Kidney (tissue), 14 donors: ENCODE data around the gene OR2A25. TPM values are rescaled to one million over a fixed set of nuclear protein-coding genes. Genes with fewer than 3 reads are reported as not detected.

Experiments
- DNase-seq, 5 donors: peaks; one replicate each; pipeline ENCODE4 v3.0.0-alpha.2; 2013 to 2020
- FAIRE-seq: peaks from 2 replicates; lab custom pipeline; 2012; peaks lifted over from hg19 to GRCh38; lab: Jason Lieb, UNC
- H3K27ac ChIP-seq, 2 donors: one replicate each; pipeline ENCODE4 v1.7.0; 2013; ENCODE audit warnings: low read depth in 2 of 2, low read length in 2 of 2, inconsistent platforms in 1 of 2
- H3K27me3 ChIP-seq: one replicate; pipeline ENCODE4 v1.7.1; 2013; ENCODE audit warnings: low read length, inconsistent platforms; ENCODE audit not compliant: control insufficient read depth, insufficient read depth
- H3K36me3 ChIP-seq, 3 donors: one replicate each; pipeline versions ENCODE4 v1.7.0 to v1.7.1; 2013; ENCODE audit warnings: low read length in 3 of 3, control low read depth in 1 of 3, inconsistent platforms in 1 of 3; ENCODE audit not compliant: insufficient read depth in 3 of 3, control insufficient read depth in 2 of 3
- H3K4me1 ChIP-seq, 3 donors: one replicate each; pipeline versions ENCODE4 v1.7.0 to v1.7.1; 2013; ENCODE audit warnings: low read length in 3 of 3, inconsistent platforms in 1 of 3, low read depth in 1 of 3; ENCODE audit not compliant: control insufficient read depth in 2 of 3, insufficient read depth in 2 of 3
- H3K4me3 ChIP-seq, 3 donors: one replicate each; pipeline versions ENCODE4 v1.7.0 to v1.8.1; 2013; ENCODE audit warnings: low read length in 3 of 3, control low read depth in 1 of 3, inconsistent platforms in 1 of 3
- H3K9ac ChIP-seq, 3 donors: one replicate each; pipeline versions ENCODE4 v1.7.0 to v1.7.1; 2013; ENCODE audit warnings: low read length in 3 of 3, control low read depth in 1 of 3, inconsistent platforms in 1 of 3
- H3K9me3 ChIP-seq, 3 donors: one replicate each; pipeline versions ENCODE4 v1.7.0 to v1.7.1; 2013; ENCODE audit warnings: low read length in 3 of 3, control low read depth in 1 of 3, inconsistent platforms in 1 of 3; ENCODE audit not compliant: control insufficient read depth in 2 of 3, insufficient read depth in 1 of 3
- CTCF ChIP-seq: IDR thresholded peaks from 3 replicates; pipeline ENCODE4 v1.5.1; 2012; ENCODE audit warnings: mild to moderate bottlenecking, moderate library complexity, borderline replicate concordance; ENCODE audit not compliant: insufficient read depth; ENCODE audit errors: extremely low read depth
- intact Hi-C: fragments of 100-400 bp; cut with DNase I; formaldehyde crosslinking; loops from one replicate; pipeline ENCODE4 v1.11.1; 2022
- polyA plus RNA-seq: library from polyadenylated mRNA; stranded (reverse); fragments of 350-450 nt; fragmentation: Illumina TruSeq; extraction: RNeasy Lipid Tissue Mini Kit (QIAGEN cat#74804); gene quantifications from one replicate; pipeline ENCODE4 v1.2.3, GENCODE V29; 2014; ENCODE audit warnings: low read depth, low replicate concordance; ENCODE audit not compliant: insufficient read depth
- total RNA-seq: library from RNA; stranded (reverse); fragmentation: NEBNext Ultra II Directional; extraction: Animal tissue kit (Norgen Biotek cat#: 25700); gene quantifications from one replicate; pipeline ENCODE4 v1.2.1, GENCODE V29; 2021
- donor health status: control.
- donor health status: control.
- donor health status: control.
- donor health status: control.
- donor health status: control.
- donor health status: DM: yes; HTN: yes; CAD: no.
- donor health status: Normal renal cell carcinoma (clear cell type).

OR2A25 gene
- total and polyA plus RNA-seq, 2 donors from 2014 or later, result not detected

DNA sequence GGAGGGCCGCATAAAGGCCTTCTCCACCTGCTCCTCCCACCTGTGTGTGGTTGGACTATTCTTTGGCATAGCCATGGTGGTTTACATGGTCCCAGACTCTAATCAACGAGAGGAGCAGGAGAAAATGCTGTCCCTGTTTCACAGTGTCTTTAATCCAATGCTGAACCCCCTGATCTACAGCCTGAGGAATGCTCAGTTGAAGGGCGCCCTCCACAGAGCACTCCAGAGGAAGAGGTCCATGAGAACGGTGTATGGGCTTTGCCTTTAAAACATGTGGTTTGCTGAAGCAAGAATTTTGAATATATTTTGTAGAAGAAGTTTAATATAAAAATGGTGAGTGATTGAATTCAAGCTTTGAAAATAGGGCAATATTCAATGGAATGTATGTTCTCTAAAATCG, 40.7 kb downstream of the OR2A25 start:
- no peak for TF ChIP-seq CTCF
- no peak for DNase-seq
- H3K9ac ChIP-seq, result no peak overlapping the region
- no peak overlapping the region for H3K4me3 ChIP-seq
- H3K36me3 ChIP-seq, result no peaks in the 10 kb centered on the region
- FAIRE-seq, result no peak
- intact Hi-C loops, result no loop called here
- H3K9me3 ChIP-seq, result no peaks in the 10 kb centered on the region
- H3K27ac ChIP-seq, result no peak overlapping the region
- no peaks in the 10 kb centered on the region for H3K4me1 ChIP-seq
- no peaks in the 10 kb centered on the region for H3K27me3 ChIP-seq

GRCh38 chr7:144113651-144114050, 44.0 kb downstream of the OR2A25 start:
- Histone ChIP-seq H3K4me1 (no peaks in the 10 kb centered on the region), H3K9ac (no peak overlapping the region), H3K4me3 (no peak overlapping the region), H3K36me3 (no peaks in the 10 kb centered on the region), H3K27me3 (no peaks in the 10 kb centered on the region), H3K27ac (no peak overlapping the region), H3K9me3 (no peaks in the 10 kb centered on the region)
- no peak for FAIRE-seq
- intact Hi-C loops, result no loop called here
- TF ChIP-seq CTCF, result no peak
- no peak for DNase-seq

DNA sequence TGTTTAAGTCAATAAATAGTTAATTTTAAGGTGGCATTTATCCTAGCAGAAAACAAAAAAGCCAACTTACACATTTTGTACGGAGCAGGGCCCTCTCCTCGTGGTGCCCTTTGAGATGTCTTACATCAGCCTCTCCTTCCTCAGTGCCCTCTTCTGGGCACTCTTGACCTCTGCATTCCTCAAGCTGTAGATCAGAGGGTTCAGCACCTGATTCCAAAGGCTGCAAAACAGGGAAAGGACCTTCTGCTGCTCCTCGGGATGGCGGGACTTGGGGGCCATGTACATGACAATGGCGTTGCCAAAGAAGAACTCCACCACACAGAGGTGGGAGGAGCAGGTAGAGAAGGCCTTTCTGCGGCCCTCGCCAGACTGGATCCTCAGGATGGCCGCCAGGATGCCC, 48.7 kb downstream of the OR2A25 start:
- Histone ChIP-seq H3K36me3 (no peaks in the 10 kb centered on the region), H3K4me1 (no peaks in the 10 kb centered on the region), H3K27ac (no peak overlapping the region), H3K27me3 (no peaks in the 10 kb centered on the region), H3K4me3 (no peak overlapping the region), H3K9me3 (no peaks in the 10 kb centered on the region), H3K9ac (no peak overlapping the region)
- no peak for FAIRE-seq
- intact Hi-C loops, result no loop called here
- DNase-seq, result no peak
- no peak for TF ChIP-seq CTCF

GRCh38 chr7:144122876-144123275, 53.3 kb downstream of the OR2A25 start, which contains the start of gene OR2A14:
Gene OR2A14 (plus strand): TSS chr7:144123176. CDS start chr7:144129113, 5,937 bp downstream.
- no peaks in the 10 kb centered on the region for H3K36me3 ChIP-seq
- H3K9ac ChIP-seq, result no peak within 1 kb of the TSS
- no peak within 1 kb of the TSS for H3K27ac ChIP-seq
- H3K4me3 ChIP-seq, result no peak within 1 kb of the TSS
- no peaks in the 10 kb centered on the region for H3K9me3 ChIP-seq
- no peaks in the 10 kb centered on the region for H3K27me3 ChIP-seq
- no peak for DNase-seq
- H3K4me1 ChIP-seq, result no peaks in the 10 kb centered on the region
- FAIRE-seq, result no peak
- TF ChIP-seq CTCF, result no peak
- intact Hi-C loops, result no loop called here
